Bone marrow (tissue), 2 donors: ENCODE data around the gene RALA.

ENCODE experiments used
- DNase-seq, 2 donors: peaks; one replicate each; lab custom pipeline; 2025; lab: John Stamatoyannopoulos, UW

RALA gene

GRCh38 chr7:39613577-39613976 is 9.8 kb upstream of the RALA start:
- no peak for DNase-seq

- DNase-seq = no peak
Measured at GRCh38 chr7:39614299-39614698, 9.1 kb upstream of the RALA start.

GRCh38 chr7:39615350-39615975 is 7.9 kb upstream of the RALA start:
- DNase-seq = no peak

GRCh38 chr7:39616138-39616537 is 7.2 kb upstream of the RALA start:
- DNase-seq = no peak

- no peak for DNase-seq
Measured at GRCh38 chr7:39617005-39617404, 6.4 kb upstream of the RALA start.

- no peak for DNase-seq
Measured at GRCh38 chr7:39618868-39619267, 4.5 kb upstream of the RALA start.

- DNase-seq = no peak
Measured at GRCh38 chr7:39620486-39620885, 2.9 kb upstream of the RALA start.

GRCh38 chr7:39621261-39621660 is 2.1 kb upstream of the RALA start:
- DNase-seq = no peak

GRCh38 chr7:39621784-39622411 is 1.5 kb upstream of the RALA start:
- DNase-seq = peak in 1 of 2 donors; percentile 80

- DNase-seq = no peak
Measured at GRCh38 chr7:39622609-39623008, 763 bp upstream of the RALA start.

GRCh38 chr7:39623732-39624441 is 515 bp downstream of the RALA start:
- DNase-seq = no peak

GRCh38 chr7:39624442-39624807 is 1.1 kb downstream of the RALA start:
- no peak for DNase-seq

GRCh38 chr7:39624935-39625694 is 1.7 kb downstream of the RALA start:
- no peak for DNase-seq

- no peak for DNase-seq
Measured at GRCh38 chr7:39631736-39632308, 8.4 kb downstream of the RALA start.

GRCh38 chr7:39633563-39634477 is 10.4 kb downstream of the RALA start:
- no peak for DNase-seq

- DNase-seq = no peak
Measured at GRCh38 chr7:39634478-39634805, 11.1 kb downstream of the RALA start.

GRCh38 chr7:39637400-39637799 is 14.0 kb downstream of the RALA start:
- no peak for DNase-seq

GRCh38 chr7:39637963-39638485 is 14.7 kb downstream of the RALA start:
- DNase-seq = no peak

- DNase-seq = no peak
Measured at GRCh38 chr7:39642896-39643295, 19.5 kb downstream of the RALA start.

- no peak for DNase-seq
Measured at GRCh38 chr7:39644170-39644569, 20.8 kb downstream of the RALA start.
